ENCODE data around the gene ZC3H10.

DNA sequence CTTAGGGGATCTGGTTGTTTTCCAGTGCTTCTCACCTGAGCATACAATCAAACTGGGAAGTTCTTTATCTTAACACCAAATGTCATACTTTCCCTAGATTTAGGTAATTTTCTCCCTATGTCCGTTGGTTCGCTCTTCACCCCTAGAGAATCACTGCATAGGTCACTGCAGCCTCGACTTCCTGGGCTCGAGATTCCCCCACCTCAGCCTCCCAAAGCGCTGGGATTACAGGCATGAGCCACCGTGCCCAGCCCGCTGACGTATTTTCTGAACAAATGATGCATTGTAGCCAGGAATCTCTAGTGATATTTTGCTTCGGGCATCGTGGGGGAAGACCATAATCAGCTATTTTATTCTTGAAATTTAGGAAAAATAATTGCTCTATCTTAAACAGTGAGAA lies 2.7 kb upstream of the ZC3H10 start:
- TF ChIP-seq, protein P1, sequence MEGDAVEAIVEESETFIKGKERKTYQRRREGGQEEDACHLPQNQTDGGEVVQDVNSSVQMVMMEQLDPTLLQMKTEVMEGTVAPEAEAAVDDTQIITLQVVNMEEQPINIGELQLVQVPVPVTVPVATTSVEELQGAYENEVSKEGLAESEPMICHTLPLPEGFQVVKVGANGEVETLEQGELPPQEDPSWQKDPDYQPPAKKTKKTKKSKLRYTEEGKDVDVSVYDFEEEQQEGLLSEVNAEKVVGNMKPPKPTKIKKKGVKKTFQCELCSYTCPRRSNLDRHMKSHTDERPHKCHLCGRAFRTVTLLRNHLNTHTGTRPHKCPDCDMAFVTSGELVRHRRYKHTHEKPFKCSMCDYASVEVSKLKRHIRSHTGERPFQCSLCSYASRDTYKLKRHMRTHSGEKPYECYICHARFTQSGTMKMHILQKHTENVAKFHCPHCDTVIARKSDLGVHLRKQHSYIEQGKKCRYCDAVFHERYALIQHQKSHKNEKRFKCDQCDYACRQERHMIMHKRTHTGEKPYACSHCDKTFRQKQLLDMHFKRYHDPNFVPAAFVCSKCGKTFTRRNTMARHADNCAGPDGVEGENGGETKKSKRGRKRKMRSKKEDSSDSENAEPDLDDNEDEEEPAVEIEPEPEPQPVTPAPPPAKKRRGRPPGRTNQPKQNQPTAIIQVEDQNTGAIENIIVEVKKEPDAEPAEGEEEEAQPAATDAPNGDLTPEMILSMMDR (IDR thresholded peaks at IDR 0.05), result no peak
- TF ChIP-seq POLR2A (IDR thresholded peaks at IDR 0.05) (no peak), POLR2AphosphoS5 (IDR thresholded peaks at IDR 0.05) (no peak), EP300 (IDR thresholded peaks at IDR 0.05) (no peak)

All from suprapubic skin (tissue), 4 donors.